ENCODE results near the gene INPP4B. TPM values are rescaled to one million over a fixed set of nuclear protein-coding genes. Genes with fewer than 3 reads are reported as not detected.
"Not testable (repeated sequence)": the region's sequence is repeated elsewhere in the genome, so short reads cannot be mapped to it uniquely, and the experiment has no call there.

The INPP4B gene
- total RNA-seq, 2 experiments from 2014 or later, result 35.4 to 43.0 TPM

- Mint-ChIP-seq H3K27ac (no peak overlapping the region), H3K27me3 (no peaks in the 10 kb centered on the region), H3K4me1 (no peaks in the 10 kb centered on the region), H3K9me3 (no peaks in the 10 kb centered on the region), H3K4me3 (no peak overlapping the region), H3K36me3 (peaks cover 6% of the 10 kb centered on the region)
- ATAC-seq (ENCODE audit: low read depth), result no peak
- DNase-seq, result no peak
- POLR2A ChIA-PET, result no interaction called here
These were observed 760.4 kb downstream of the INPP4B start for GRCh38 chr4:142085513-142086292.

- H3K9me3 Mint-ChIP-seq, result no peaks in the 10 kb centered on the region
- POLR2A ChIA-PET, result no interaction called here
- H3K27ac Mint-ChIP-seq, result no peak overlapping the region
- H3K4me3 Mint-ChIP-seq, result no peak overlapping the region
- no peaks in the 10 kb centered on the region for H3K4me1 Mint-ChIP-seq
- peaks cover 8% of the 10 kb centered on the region for H3K36me3 Mint-ChIP-seq
- ATAC-seq (ENCODE audit: low read depth) (no peak), DNase-seq (no peak)
- H3K27me3 Mint-ChIP-seq, result no peaks in the 10 kb centered on the region
These were observed 762.8 kb downstream of the INPP4B start for GRCh38 chr4:142083264-142083663.

- Mint-ChIP-seq H3K36me3 (peaks cover 9% of the 10 kb centered on the region), H3K4me1 (no peaks in the 10 kb centered on the region), H3K27ac (no peak overlapping the region), H3K4me3 (no peak overlapping the region), H3K9me3 (no peaks in the 10 kb centered on the region), H3K27me3 (no peaks in the 10 kb centered on the region)
- no peak for ATAC-seq (ENCODE audit: low read depth)
- no peak for DNase-seq
- POLR2A ChIA-PET, result no interaction called here
These were observed 765.1 kb downstream of the INPP4B start for GRCh38 chr4:142081025-142081424.

GRCh38 chr4:142079959-142080358 is 766.1 kb downstream of the INPP4B start:
- H3K4me1 Mint-ChIP-seq, result no peaks in the 10 kb centered on the region

GRCh38 chr4:142077048-142077447 is 769.1 kb downstream of the INPP4B start:
- no peaks in the 10 kb centered on the region for H3K9me3 Mint-ChIP-seq
- H3K27ac Mint-ChIP-seq, result no peak overlapping the region
- peaks cover 24% of the 10 kb centered on the region for H3K36me3 Mint-ChIP-seq
- no peak for ATAC-seq (ENCODE audit: low read depth)
- H3K27me3 Mint-ChIP-seq, result no peaks in the 10 kb centered on the region
- H3K4me3 Mint-ChIP-seq, result no peak overlapping the region
- POLR2A ChIA-PET, result no interaction called here
- no peaks in the 10 kb centered on the region for H3K4me1 Mint-ChIP-seq
- no peak for DNase-seq

More at GRCh38 chr4:142079959-142080358, 766.1 kb downstream of the INPP4B start:
- no peaks in the 10 kb centered on the region for H3K27me3 Mint-ChIP-seq
- H3K27ac Mint-ChIP-seq, result no peak overlapping the region
- no peak for ATAC-seq (ENCODE audit: low read depth)
- no peak for DNase-seq
- POLR2A ChIA-PET, result no interaction called here
- no peak overlapping the region for H3K4me3 Mint-ChIP-seq
- no peaks in the 10 kb centered on the region for H3K9me3 Mint-ChIP-seq
- H3K36me3 Mint-ChIP-seq, result peaks cover 11% of the 10 kb centered on the region

- ATAC-seq (ENCODE audit: low read depth); H3K4me3 Mint-ChIP-seq; H3K9me3 Mint-ChIP-seq; H3K27ac Mint-ChIP-seq; H3K4me1 Mint-ChIP-seq; POLR2A ChIA-PET; DNase-seq; H3K27me3 Mint-ChIP-seq: not testable (repeated sequence)
- peaks cover 58% of the 10 kb centered on the region for H3K36me3 Mint-ChIP-seq
These were observed 777.8 kb downstream of the INPP4B start for GRCh38 chr4:142068304-142068703.

GRCh38 chr4:142066562-142066961 is 779.5 kb downstream of the INPP4B start:
- POLR2A ChIA-PET; H3K4me3 Mint-ChIP-seq; DNase-seq; H3K27me3 Mint-ChIP-seq; H3K27ac Mint-ChIP-seq; H3K9me3 Mint-ChIP-seq; ATAC-seq (ENCODE audit: low read depth); H3K4me1 Mint-ChIP-seq: not testable (repeated sequence)
- peaks cover 63% of the 10 kb centered on the region for H3K36me3 Mint-ChIP-seq

- no peaks in the 10 kb centered on the region for H3K27me3 Mint-ChIP-seq
- H3K9me3 Mint-ChIP-seq, result peaks cover 4% of the 10 kb centered on the region
- H3K27ac Mint-ChIP-seq, result no peak overlapping the region
These were observed 780.9 kb downstream of the INPP4B start for GRCh38 chr4:142065086-142065647.

GRCh38 chr4:142064181-142064580 is 781.9 kb downstream of the INPP4B start:
- no peak overlapping the region for H3K4me3 Mint-ChIP-seq
- no peaks in the 10 kb centered on the region for H3K4me1 Mint-ChIP-seq
- no peak for DNase-seq
- no peaks in the 10 kb centered on the region for H3K27me3 Mint-ChIP-seq
- no peak for ATAC-seq (ENCODE audit: low read depth)
- peaks cover 45% of the 10 kb centered on the region for H3K36me3 Mint-ChIP-seq
- POLR2A ChIA-PET, result no interaction called here
- peaks cover 4% of the 10 kb centered on the region for H3K9me3 Mint-ChIP-seq
- no peak overlapping the region for H3K27ac Mint-ChIP-seq

More at GRCh38 chr4:142065086-142065647, 780.9 kb downstream of the INPP4B start:
- no peaks in the 10 kb centered on the region for H3K4me1 Mint-ChIP-seq
- POLR2A ChIA-PET, result no interaction called here
- ATAC-seq (ENCODE audit: low read depth), result no peak
- H3K4me3 Mint-ChIP-seq, result no peak overlapping the region
- H3K36me3 Mint-ChIP-seq, result peaks cover 54% of the 10 kb centered on the region
- no peak for DNase-seq

- Mint-ChIP-seq H3K4me3 (no peak overlapping the region), H3K9me3 (no peaks in the 10 kb centered on the region), H3K36me3 (peaks cover 2% of the 10 kb centered on the region), H3K27me3 (no peaks in the 10 kb centered on the region), H3K4me1 (peaks cover 3% of the 10 kb centered on the region), H3K27ac (no peak overlapping the region)
- ATAC-seq (ENCODE audit: low read depth) (no peak), DNase-seq (no peak)
- POLR2A ChIA-PET, result no interaction called here
These were observed 800.1 kb downstream of the INPP4B start for GRCh38 chr4:142045996-142046395.

GRCh38 chr4:142044271-142044670 is 801.8 kb downstream of the INPP4B start:
- Mint-ChIP-seq H3K4me3 (no peak overlapping the region), H3K9me3 (no peaks in the 10 kb centered on the region), H3K27ac (no peak overlapping the region), H3K36me3 (peaks cover 2% of the 10 kb centered on the region), H3K4me1 (peaks cover 4% of the 10 kb centered on the region), H3K27me3 (no peaks in the 10 kb centered on the region)
- ATAC-seq (ENCODE audit: low read depth) (no peak), DNase-seq (no peak)
- POLR2A ChIA-PET, result no interaction called here

- ATAC-seq (ENCODE audit: low read depth) (no peak), DNase-seq (no peak)
- H3K36me3 Mint-ChIP-seq, result peaks cover 2% of the 10 kb centered on the region
- no peaks in the 10 kb centered on the region for H3K9me3 Mint-ChIP-seq
- no peaks in the 10 kb centered on the region for H3K27me3 Mint-ChIP-seq
- no peak overlapping the region for H3K27ac Mint-ChIP-seq
- H3K4me3 Mint-ChIP-seq, result no peak overlapping the region
- H3K4me1 Mint-ChIP-seq, result peaks cover 8% of the 10 kb centered on the region
- POLR2A ChIA-PET, result no interaction called here
These were observed 802.6 kb downstream of the INPP4B start for GRCh38 chr4:142043509-142043908.

GRCh38 chr4:142041788-142042187 is 804.3 kb downstream of the INPP4B start:
- no peak overlapping the region for H3K27ac Mint-ChIP-seq
- H3K36me3 Mint-ChIP-seq, result peaks cover 2% of the 10 kb centered on the region
- POLR2A ChIA-PET, result no interaction called here
- H3K9me3 Mint-ChIP-seq, result no peaks in the 10 kb centered on the region
- ATAC-seq (ENCODE audit: low read depth) (no peak), DNase-seq (no peak)
- H3K4me3 Mint-ChIP-seq, result no peak overlapping the region
- peaks cover 11% of the 10 kb centered on the region for H3K4me1 Mint-ChIP-seq
- H3K27me3 Mint-ChIP-seq, result no peaks in the 10 kb centered on the region

- POLR2A ChIA-PET, result no interaction called here
- H3K27me3 Mint-ChIP-seq, result no peaks in the 10 kb centered on the region
- H3K4me3 Mint-ChIP-seq, result no peak overlapping the region
- H3K36me3 Mint-ChIP-seq, result peaks cover 2% of the 10 kb centered on the region
- DNase-seq (no peak), ATAC-seq (ENCODE audit: low read depth) (no peak)
- peaks cover 11% of the 10 kb centered on the region for H3K4me1 Mint-ChIP-seq
- no peaks in the 10 kb centered on the region for H3K9me3 Mint-ChIP-seq
- no peak overlapping the region for H3K27ac Mint-ChIP-seq
These were observed 806.1 kb downstream of the INPP4B start for GRCh38 chr4:142040043-142040442.

Measured in activated naive CD8-positive, alpha-beta T cell treated with anti-CD3 and anti-CD28 coated beads, Interleukin-2, amount 10 ng/mL, durations not matched to agents 7 days and 5 days (primary cell).